HCT116 (cell line): ENCODE results near the gene SLC6A12. TPM values are rescaled to one million over a fixed set of nuclear protein-coding genes. Genes with fewer than 3 reads are reported as not detected.

Source experiments
- ATAC-seq: fragments of 200-7000 bp; cut with Tn5 transposase; 2 replicates; pipeline ENCODE4 v1.9.1; 2020; ENCODE audit warnings: mild to moderate bottlenecking, moderate library complexity
- BruUV-seq: library from RNA; stranded (reverse); fragments of 400-500 nt; replicated peaks from 2 replicates; lab custom pipeline; 2021; lab: Mats Ljungman, UMichigan
- CTCF ChIA-PET: fragments of 300-600 bp; sonication (Branson Sonifier 250); formaldehyde crosslinking; loops from one replicate; lab custom pipeline; 2021; ENCODE audit warnings: antibody characterized with exemption; lab: Charles Lee
- POLR2A ChIA-PET: fragments of 300-600, 350-600 bp; sonication (Branson Sonifier 250); formaldehyde crosslinking; loops from one replicate; lab custom pipeline; 2021; ENCODE audit warnings: antibody characterized with exemption; lab: Charles Lee
- RAD21 ChIA-PET, 2 experiments: fragments of 300-600 bp; sonication (Branson Sonifier 250); formaldehyde crosslinking; loops; one replicate each; lab custom pipeline; 2023; ENCODE audit warnings: low total read pairs in 2 of 2; ENCODE audit not compliant: uncharacterized antibody in 2 of 2, unreplicated experiment in 2 of 2, low non-redundant PET in 1 of 2; lab: Charles Lee
- DNase-seq: peaks from one replicate; pipeline ENCODE4 v3.0.0-alpha.2; 2010; ENCODE audit warnings: low read depth, low spot score
- H2AFZ ChIP-seq: fragments of 200-600 bp; shearing (Covaris generic), sonication (generic); 2 replicates; pipeline ENCODE4 v1.6.1; 2017; ENCODE audit warnings: low read depth, mixed run types, mixed read lengths, antibody characterized with exemption, low read length; ENCODE audit not compliant: poor library complexity, severe bottlenecking
- H3K27ac ChIP-seq: 2 replicates; pipeline ENCODE4 v1.5.1; 2012; ENCODE audit warnings: low read depth, low read length
- H3K27me3 ChIP-seq: fragments of 200-600 bp; sonication (generic); 2 replicates; pipeline ENCODE4 v1.6.1; 2016; ENCODE audit warnings: mixed run types, low read length, mixed read lengths; ENCODE audit not compliant: insufficient read depth
- H3K36me3 ChIP-seq, 2 experiments: fragments of 200-500 bp in 1 of 2; fragments of 200-600 bp in 1 of 2; sonication (Bioruptor generic) in 1 of 2; sonication (generic) in 1 of 2; 2 replicates each; pipeline versions ENCODE4 v1.5.1 to v1.6.1; 2014 to 2016; ENCODE audit warnings: low read length in 2 of 2, inconsistent platforms in 1 of 2, mixed read lengths in 1 of 2, mixed run types in 1 of 2; ENCODE audit not compliant: insufficient read depth in 2 of 2, control insufficient read depth in 1 of 2
- H3K4me1 ChIP-seq, 2 experiments: fragments of 200-600 bp in 1 of 2; sonication (generic) in 1 of 2; 2 replicates each; pipeline versions ENCODE4 v1.5.1 to v1.6.1; 2012 to 2017; ENCODE audit warnings: low read length in 2 of 2, inconsistent platforms in 1 of 2, mild to moderate bottlenecking in 1 of 2, mixed read lengths in 1 of 2, mixed run types in 1 of 2, moderate library complexity in 1 of 2; ENCODE audit not compliant: insufficient read depth in 2 of 2, control insufficient read depth in 1 of 2
- H3K4me2 ChIP-seq: fragments of 200-600 bp; sonication (generic); 2 replicates; pipeline ENCODE4 v1.6.1; 2017; ENCODE audit warnings: mixed run types, low read length, mixed read lengths
- H3K4me3 ChIP-seq, 2 experiments: fragments of 200-600 bp in 1 of 2; sonication (generic) in 1 of 2; replicated peaks in 1 of 2; 2 replicates each; pipeline ENCODE4 v1.5.1; 2011 to 2016; ENCODE audit warnings: low read length in 2 of 2, control low read depth in 1 of 2, low read depth in 1 of 2, mild to moderate bottlenecking in 1 of 2, mixed read lengths in 1 of 2, mixed run types in 1 of 2
- H3K79me2 ChIP-seq: fragments of 200-600 bp; sonication (generic); 2 replicates; pipeline ENCODE4 v1.6.1; 2017; ENCODE audit warnings: mild to moderate bottlenecking, mixed run types, low read length, moderate library complexity, mixed read lengths; ENCODE audit not compliant: insufficient read depth
- H3K9ac ChIP-seq: fragments of 200-600 bp; sonication (generic); 2 replicates; pipeline ENCODE4 v1.6.1; 2016; ENCODE audit warnings: low read length, mixed read lengths
- H3K9me2 ChIP-seq: fragments of 200-600 bp; sonication (generic), shearing (Covaris generic); 2 replicates; pipeline ENCODE4 v1.6.1; 2017; ENCODE audit warnings: mixed run types, mild to moderate bottlenecking, moderate library complexity; ENCODE audit not compliant: insufficient read depth
- H3K9me3 ChIP-seq, 2 experiments: fragments of 200-500 bp in 1 of 2; fragments of 200-600 bp in 1 of 2; sonication (Bioruptor generic) in 1 of 2; sonication (generic) in 1 of 2; 2 replicates each; pipeline ENCODE4 v1.6.1; 2014 to 2017; ENCODE audit warnings: low read length in 2 of 2, mixed read lengths in 2 of 2, inconsistent platforms in 1 of 2, low read depth in 1 of 2, mild to moderate bottlenecking in 1 of 2, mixed run types in 1 of 2, moderate library complexity in 1 of 2; ENCODE audit not compliant: control insufficient read depth in 1 of 2, insufficient read depth in 1 of 2
- H4K20me1 ChIP-seq: fragments of 200-600 bp; sonication (generic), shearing (Covaris generic); 2 replicates; pipeline ENCODE4 v1.6.1; 2017; ENCODE audit warnings: mixed run types, mild to moderate bottlenecking, moderate library complexity; ENCODE audit not compliant: insufficient read depth
- CBX3 ChIP-seq: IDR thresholded peaks from 2 replicates; pipeline ENCODE4 v1.6.1; 2012; ENCODE audit warnings: low read depth
- CEBPB ChIP-seq: IDR thresholded peaks from 2 replicates; pipeline ENCODE4 v1.6.1; 2012; ENCODE audit warnings: low read depth
- EGR1 ChIP-seq: IDR thresholded peaks from 2 replicates; pipeline ENCODE4 v1.6.1; 2012; ENCODE audit warnings: low read depth
- ELF1 ChIP-seq: IDR thresholded peaks from 2 replicates; pipeline ENCODE4 v1.6.1; 2012; ENCODE audit warnings: low read depth, borderline replicate concordance
- FOSL1 ChIP-seq: IDR thresholded peaks from 2 replicates; pipeline ENCODE4 v1.6.1; 2012; ENCODE audit warnings: low read depth
- JUND ChIP-seq: IDR thresholded peaks from 2 replicates; pipeline ENCODE4 v1.6.1; 2012
- POLR2A ChIP-seq: IDR thresholded peaks from 2 replicates; pipeline ENCODE4 v1.7.0; 2011; ENCODE audit warnings: borderline replicate concordance; ENCODE audit not compliant: insufficient read depth, insufficient read length; ENCODE audit errors: extremely low read depth
- POLR2AphosphoS5 ChIP-seq: IDR thresholded peaks from 2 replicates; pipeline ENCODE4 v1.6.1; 2011; ENCODE audit warnings: mild to moderate bottlenecking, low read depth, low read length, moderate library complexity
- RAD21 ChIP-seq: IDR thresholded peaks from 2 replicates; pipeline ENCODE4 v1.6.1; 2012; ENCODE audit warnings: low read depth, mild to moderate bottlenecking
- SIN3A ChIP-seq: IDR thresholded peaks from 2 replicates; pipeline ENCODE4 v1.6.1; 2012; ENCODE audit warnings: low read depth
- SP1 ChIP-seq: IDR thresholded peaks from 2 replicates; pipeline ENCODE4 v1.6.1; 2012; ENCODE audit warnings: low read depth
- SRF ChIP-seq: IDR thresholded peaks from 2 replicates; pipeline ENCODE4 v1.6.1; 2012; ENCODE audit warnings: low read depth
- TCF7L2 ChIP-seq: IDR thresholded peaks from 2 replicates; pipeline ENCODE4 v1.7.0; 2011; ENCODE audit warnings: borderline replicate concordance, inconsistent platforms; ENCODE audit not compliant: insufficient read depth, insufficient read length; ENCODE audit errors: extremely low read depth
- YY1 ChIP-seq: IDR thresholded peaks from 2 replicates; pipeline ENCODE4 v1.6.1; 2011; ENCODE audit warnings: low read length, low read depth, moderate library complexity, mild to moderate bottlenecking; ENCODE audit not compliant: insufficient replicate concordance; ENCODE audit errors: extremely low read depth
- ZFX ChIP-seq: fragments of 450-650 bp; IDR thresholded peaks from 2 replicates; pipeline ENCODE4 v1.6.1; 2017
- ZNF274 ChIP-seq: fragments of 200-500 bp; sonication (Bioruptor generic); IDR thresholded peaks from 2 replicates; pipeline ENCODE4 v1.6.1; 2014; ENCODE audit warnings: mild to moderate bottlenecking, low read depth, low read length, inconsistent platforms
- intact Hi-C: fragments of 100-400 bp; cut with micrococcal nuclease; formaldehyde crosslinking; loops from 2 replicates; pipeline ENCODE4 v1.10.0; 2022
- total RNA-seq: library from RNA; stranded (reverse); gene quantifications from one replicate; pipeline ENCODE4 v1.2.1, GENCODE V29; 2021; ENCODE audit not compliant: unreplicated experiment
- TF ChIP-seq, protein P1 (sequence below): IDR thresholded peaks from 2 replicates; pipeline ENCODE4 v1.6.1; 2012; ENCODE audit warnings: low read depth
- TF ChIP-seq, protein P2 (sequence below): IDR thresholded peaks from 2 replicates; pipeline ENCODE4 v1.6.1; 2011; ENCODE audit warnings: mild to moderate bottlenecking, low read length, moderate library complexity; ENCODE audit not compliant: insufficient replicate concordance; ENCODE audit errors: extremely low read depth
- TF ChIP-seq, protein P3 (sequence below), 3 experiments: fragments of 200-600 bp in 1 of 3; sonication (generic) in 1 of 3; IDR thresholded peaks in 2 of 3; conservative IDR thresholded peaks in 1 of 3; 2 replicates each; pipeline ENCODE4 v1.5.1; 2012 to 2017; ENCODE audit warnings: low read depth in 2 of 3, low read length in 2 of 3, antibody characterized with exemption in 1 of 3, borderline replicate concordance in 1 of 3, control low read depth in 1 of 3, mild to moderate bottlenecking in 1 of 3, mixed read lengths in 1 of 3, mixed run types in 1 of 3, moderate library complexity in 1 of 3; ENCODE audit not compliant: insufficient read depth in 1 of 3
- TF ChIP-seq, protein P4 (sequence below): IDR thresholded peaks from 2 replicates; pipeline ENCODE4 v1.6.1; 2012

Gene SLC6A12
- total RNA-seq, 1 experiment from 2014 or later = 0.64 TPM

DNA sequence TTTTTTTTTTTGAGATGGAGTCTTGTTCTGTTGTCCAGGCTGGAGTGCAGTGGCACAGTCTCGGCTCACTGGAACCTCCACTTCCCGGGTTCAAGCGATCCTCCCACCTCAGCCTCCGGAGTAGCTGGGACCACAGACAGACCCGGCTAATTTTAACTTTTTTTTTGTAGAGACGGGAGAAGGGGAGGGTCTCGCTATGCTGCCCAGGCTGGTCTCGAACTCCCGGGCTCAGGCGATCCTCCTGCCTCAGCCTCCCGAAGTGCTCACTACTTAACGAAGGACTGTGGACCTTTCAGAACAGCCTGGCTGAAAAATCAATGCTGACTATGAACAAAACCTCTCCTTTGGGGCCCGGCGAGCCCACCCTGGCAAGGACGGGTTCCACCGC is 10.9 kb downstream of the SLC6A12 start:
- ChIA-PET POLR2A (no interaction called here), CTCF (no interaction called here), RAD21 (no interaction called here)
- DNase-seq (no peak), ATAC-seq (no peak)
- no peak overlapping the region for H2AFZ ChIP-seq
- intact Hi-C loops = no loop called here
- H3K4me1 ChIP-seq = no peaks in the 10 kb centered on the region; a peak in 1 of 4 replicates
- no peaks in the 10 kb centered on the region for H3K79me2 ChIP-seq
- H3K9me2 ChIP-seq = no peaks in the 10 kb centered on the region
- no peaks in the 10 kb centered on the region for H4K20me1 ChIP-seq
- no peaks in the 10 kb centered on the region for H3K36me3 ChIP-seq
- H3K4me3 ChIP-seq = no peak overlapping the region
- no peaks in the 10 kb centered on the region for H3K9me3 ChIP-seq
- H3K4me2 ChIP-seq = no peak overlapping the region
- TF ChIP-seq POLR2A (no peak), ZNF274 (no peak), SIN3A (no peak), EGR1 (no peak), RAD21 (no peak), POLR2AphosphoS5 (no peak), FOSL1 (no peak), ELF1 (no peak), SRF (no peak), SP1 (no peak), CEBPB (no peak), CBX3 (no peak), TCF7L2 (no peak), JUND (no peak), YY1 (no peak), ZFX (no peak)
- TF ChIP-seq, protein P1, sequence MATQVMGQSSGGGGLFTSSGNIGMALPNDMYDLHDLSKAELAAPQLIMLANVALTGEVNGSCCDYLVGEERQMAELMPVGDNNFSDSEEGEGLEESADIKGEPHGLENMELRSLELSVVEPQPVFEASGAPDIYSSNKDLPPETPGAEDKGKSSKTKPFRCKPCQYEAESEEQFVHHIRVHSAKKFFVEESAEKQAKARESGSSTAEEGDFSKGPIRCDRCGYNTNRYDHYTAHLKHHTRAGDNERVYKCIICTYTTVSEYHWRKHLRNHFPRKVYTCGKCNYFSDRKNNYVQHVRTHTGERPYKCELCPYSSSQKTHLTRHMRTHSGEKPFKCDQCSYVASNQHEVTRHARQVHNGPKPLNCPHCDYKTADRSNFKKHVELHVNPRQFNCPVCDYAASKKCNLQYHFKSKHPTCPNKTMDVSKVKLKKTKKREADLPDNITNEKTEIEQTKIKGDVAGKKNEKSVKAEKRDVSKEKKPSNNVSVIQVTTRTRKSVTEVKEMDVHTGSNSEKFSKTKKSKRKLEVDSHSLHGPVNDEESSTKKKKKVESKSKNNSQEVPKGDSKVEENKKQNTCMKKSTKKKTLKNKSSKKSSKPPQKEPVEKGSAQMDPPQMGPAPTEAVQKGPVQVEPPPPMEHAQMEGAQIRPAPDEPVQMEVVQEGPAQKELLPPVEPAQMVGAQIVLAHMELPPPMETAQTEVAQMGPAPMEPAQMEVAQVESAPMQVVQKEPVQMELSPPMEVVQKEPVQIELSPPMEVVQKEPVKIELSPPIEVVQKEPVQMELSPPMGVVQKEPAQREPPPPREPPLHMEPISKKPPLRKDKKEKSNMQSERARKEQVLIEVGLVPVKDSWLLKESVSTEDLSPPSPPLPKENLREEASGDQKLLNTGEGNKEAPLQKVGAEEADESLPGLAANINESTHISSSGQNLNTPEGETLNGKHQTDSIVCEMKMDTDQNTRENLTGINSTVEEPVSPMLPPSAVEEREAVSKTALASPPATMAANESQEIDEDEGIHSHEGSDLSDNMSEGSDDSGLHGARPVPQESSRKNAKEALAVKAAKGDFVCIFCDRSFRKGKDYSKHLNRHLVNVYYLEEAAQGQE = no peak
- TF ChIP-seq, protein P2, sequence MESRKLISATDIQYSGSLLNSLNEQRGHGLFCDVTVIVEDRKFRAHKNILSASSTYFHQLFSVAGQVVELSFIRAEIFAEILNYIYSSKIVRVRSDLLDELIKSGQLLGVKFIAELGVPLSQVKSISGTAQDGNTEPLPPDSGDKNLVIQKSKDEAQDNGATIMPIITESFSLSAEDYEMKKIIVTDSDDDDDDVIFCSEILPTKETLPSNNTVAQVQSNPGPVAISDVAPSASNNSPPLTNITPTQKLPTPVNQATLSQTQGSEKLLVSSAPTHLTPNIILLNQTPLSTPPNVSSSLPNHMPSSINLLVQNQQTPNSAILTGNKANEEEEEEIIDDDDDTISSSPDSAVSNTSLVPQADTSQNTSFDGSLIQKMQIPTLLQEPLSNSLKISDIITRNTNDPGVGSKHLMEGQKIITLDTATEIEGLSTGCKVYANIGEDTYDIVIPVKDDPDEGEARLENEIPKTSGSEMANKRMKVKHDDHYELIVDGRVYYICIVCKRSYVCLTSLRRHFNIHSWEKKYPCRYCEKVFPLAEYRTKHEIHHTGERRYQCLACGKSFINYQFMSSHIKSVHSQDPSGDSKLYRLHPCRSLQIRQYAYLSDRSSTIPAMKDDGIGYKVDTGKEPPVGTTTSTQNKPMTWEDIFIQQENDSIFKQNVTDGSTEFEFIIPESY = no peak
- TF ChIP-seq, protein P3, sequence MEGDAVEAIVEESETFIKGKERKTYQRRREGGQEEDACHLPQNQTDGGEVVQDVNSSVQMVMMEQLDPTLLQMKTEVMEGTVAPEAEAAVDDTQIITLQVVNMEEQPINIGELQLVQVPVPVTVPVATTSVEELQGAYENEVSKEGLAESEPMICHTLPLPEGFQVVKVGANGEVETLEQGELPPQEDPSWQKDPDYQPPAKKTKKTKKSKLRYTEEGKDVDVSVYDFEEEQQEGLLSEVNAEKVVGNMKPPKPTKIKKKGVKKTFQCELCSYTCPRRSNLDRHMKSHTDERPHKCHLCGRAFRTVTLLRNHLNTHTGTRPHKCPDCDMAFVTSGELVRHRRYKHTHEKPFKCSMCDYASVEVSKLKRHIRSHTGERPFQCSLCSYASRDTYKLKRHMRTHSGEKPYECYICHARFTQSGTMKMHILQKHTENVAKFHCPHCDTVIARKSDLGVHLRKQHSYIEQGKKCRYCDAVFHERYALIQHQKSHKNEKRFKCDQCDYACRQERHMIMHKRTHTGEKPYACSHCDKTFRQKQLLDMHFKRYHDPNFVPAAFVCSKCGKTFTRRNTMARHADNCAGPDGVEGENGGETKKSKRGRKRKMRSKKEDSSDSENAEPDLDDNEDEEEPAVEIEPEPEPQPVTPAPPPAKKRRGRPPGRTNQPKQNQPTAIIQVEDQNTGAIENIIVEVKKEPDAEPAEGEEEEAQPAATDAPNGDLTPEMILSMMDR (IDR thresholded peaks at IDR 0.05 in 2 of 3, conservative IDR thresholded peaks at IDR 0.05 in 1 of 3; ENCODE audit: borderline replicate concordance in 1 of 3, insufficient read depth in 1 of 3, low read depth in 2 of 3, low read length in 2 of 3) = no peak
- TF ChIP-seq, protein P4, sequence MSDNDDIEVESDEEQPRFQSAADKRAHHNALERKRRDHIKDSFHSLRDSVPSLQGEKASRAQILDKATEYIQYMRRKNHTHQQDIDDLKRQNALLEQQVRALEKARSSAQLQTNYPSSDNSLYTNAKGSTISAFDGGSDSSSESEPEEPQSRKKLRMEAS = no peak
- peaks cover 6% of the 10 kb centered on the region; the same call in 1 of the 2 replicates for H3K27me3 ChIP-seq
- H3K27ac ChIP-seq = no peak overlapping the region
- no peak overlapping the region for H3K9ac ChIP-seq
- BruUV-seq = no TSS peak
